Left cardiac atrium (tissue), 4 donors: ENCODE measurements around the gene TMEM135. TPM values are rescaled to one million over a fixed set of nuclear protein-coding genes. Genes with fewer than 3 reads are reported as not detected.
"Not testable (repeated sequence)": the region's sequence is repeated elsewhere in the genome, so short reads cannot be mapped to it uniquely, and the experiment has no call there.

ENCODE experiments used
- ATAC-seq, 2 donors: fragments of 200-7000 bp; cut with Tn5 transposase; one replicate each; pipeline ENCODE4 v1.9.1; 2020; ENCODE audit warnings: mild to moderate bottlenecking in 2 of 2, moderate library complexity in 2 of 2
- DNase-seq: peaks from one replicate; pipeline ENCODE4 v3.0.0-alpha.2; 2020
- intact Hi-C, 2 donors: fragments of 100-400 bp; cut with DNase I; formaldehyde crosslinking; loops; one replicate each; pipeline versions ENCODE4 v1.14.1 to v1.15.1; 2022 to 2023
- total RNA-seq, 2 donors: library from RNA; stranded (reverse); fragmentation: NEBNext Ultra II Directional; extraction: Animal tissue kit (Norgen Biotek cat#: 25700); gene quantifications; one replicate each; pipeline ENCODE4 v1.2.1, GENCODE V29; 2021
- donor health status: DM: no; HTN: yes; CAD: no.
- donor health status: DM: no; HTN: yes; CAD: no; lungs with severe emphysema.
- donor health status: DM: yes; HTN: yes; CAD: no.
- donor health status: Dilated cardiomyopathy.

TMEM135 gene
- total RNA-seq, 2 donors from 2014 or later: 23.1 to 30.8 TPM

DNA sequence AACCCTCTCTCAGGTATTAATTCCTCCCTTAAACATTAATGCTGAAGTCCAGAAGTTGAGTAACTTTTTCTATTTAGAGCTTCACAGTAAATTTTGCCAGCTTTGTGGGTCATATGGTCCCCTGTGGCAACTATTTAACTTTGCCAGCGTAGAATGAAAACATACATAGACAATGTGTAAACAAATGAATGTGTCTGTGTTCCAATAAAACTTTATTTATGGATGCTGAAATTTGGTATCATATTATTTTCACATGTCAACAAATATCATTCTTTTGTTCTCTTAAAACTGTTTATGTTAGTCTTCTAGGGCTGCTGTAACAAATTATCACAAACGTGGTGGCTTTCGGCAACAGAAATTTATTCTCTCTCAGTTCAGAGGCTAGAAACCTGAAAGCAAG is 85.1 kb downstream of the TMEM135 start:
- no peak for ATAC-seq
- intact Hi-C loops: no loop called here
- DNase-seq: no peak

DNA sequence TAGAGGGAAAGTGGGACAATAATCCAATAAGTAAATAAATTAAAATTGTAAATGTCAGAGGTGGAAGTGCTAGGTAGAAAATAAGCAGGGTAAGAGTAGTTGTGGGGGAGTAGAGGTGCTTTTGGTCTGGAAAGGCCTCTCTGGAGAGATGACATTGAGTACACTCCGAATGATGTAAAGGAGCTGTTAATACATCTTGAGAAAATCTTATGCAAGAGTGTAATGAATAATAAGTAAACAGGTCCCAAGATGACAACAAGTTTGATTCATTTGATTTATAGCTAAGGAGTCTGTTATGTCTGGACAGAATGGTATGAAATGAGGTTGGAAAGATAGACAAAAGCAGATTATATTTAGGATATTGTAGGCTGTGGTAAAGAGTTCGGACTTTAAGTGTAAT is 87.5 kb downstream of the TMEM135 start:
- intact Hi-C loops: no loop called here
- DNase-seq: no peak
- no peak for ATAC-seq

DNA sequence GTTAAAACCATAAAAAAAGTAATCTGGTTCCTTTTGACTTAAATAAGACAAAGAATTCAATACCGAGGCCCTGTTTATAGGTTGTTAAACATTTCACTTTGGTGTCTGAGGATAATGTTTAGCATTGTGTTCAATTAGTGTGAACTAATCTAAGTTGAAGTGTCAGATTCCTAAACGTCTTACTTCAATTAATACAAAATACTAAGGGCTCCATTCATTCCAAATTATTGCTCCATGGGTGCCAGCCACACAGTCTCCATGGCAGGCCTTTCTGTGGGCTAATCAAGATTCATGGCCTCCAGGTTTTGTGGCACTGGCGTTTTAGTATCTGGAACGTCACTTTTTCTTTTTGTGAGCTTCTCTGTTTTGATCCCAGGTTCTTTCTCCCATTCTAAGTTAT is 89.4 kb downstream of the TMEM135 start:
- intact Hi-C loops: no loop called here
- ATAC-seq: no peak
- no peak for DNase-seq

DNA sequence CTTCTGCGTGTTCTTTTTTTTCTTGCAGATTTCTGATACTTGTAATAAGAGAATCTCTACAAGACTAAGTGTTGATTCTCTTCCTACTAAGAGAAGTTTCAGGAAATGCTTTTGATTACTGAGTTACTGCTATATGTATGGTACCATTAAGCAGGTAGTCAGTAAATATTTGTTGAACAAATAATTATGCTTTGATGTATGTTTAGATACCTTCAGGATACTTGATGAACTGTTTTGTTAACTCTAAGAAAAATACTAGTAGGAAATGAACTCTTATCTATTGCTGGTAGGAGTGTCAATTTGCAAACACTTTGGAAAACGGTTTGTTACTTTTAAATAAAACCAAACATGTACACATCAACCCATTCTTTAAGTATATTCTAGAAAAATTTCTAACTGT is 90.6 kb downstream of the TMEM135 start:
- ATAC-seq: no peak
- DNase-seq: no peak
- intact Hi-C loops: no loop called here

DNA sequence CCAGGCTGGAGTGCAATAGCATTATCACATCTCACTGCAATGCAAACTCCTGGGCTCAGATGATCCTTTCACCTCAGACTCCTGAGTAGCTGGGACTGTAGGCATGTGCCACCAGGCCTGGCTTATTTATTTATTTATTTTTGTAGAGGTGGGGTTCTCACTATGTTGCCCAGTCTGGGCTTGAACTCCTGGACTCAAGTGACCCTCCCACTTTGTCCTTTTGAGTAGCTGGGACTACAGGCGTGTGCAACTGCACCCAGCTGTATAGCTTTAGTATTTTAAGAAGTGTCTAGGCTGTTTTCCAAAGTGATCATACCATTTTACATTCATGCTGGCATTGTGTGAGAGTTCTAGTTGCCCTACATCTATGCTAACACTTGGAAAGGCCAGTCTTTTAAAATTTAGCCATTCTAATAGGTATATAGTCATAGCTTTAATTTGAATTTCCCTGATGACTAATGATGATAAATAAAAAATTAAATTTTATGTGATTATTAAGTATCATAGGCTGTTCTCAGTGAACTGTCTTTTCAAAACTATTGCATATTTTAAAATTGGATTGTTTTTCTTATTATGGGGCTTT is 96.9 kb downstream of the TMEM135 start:
- no peak for ATAC-seq
- DNase-seq: no peak
- intact Hi-C loops: no loop called here

DNA sequence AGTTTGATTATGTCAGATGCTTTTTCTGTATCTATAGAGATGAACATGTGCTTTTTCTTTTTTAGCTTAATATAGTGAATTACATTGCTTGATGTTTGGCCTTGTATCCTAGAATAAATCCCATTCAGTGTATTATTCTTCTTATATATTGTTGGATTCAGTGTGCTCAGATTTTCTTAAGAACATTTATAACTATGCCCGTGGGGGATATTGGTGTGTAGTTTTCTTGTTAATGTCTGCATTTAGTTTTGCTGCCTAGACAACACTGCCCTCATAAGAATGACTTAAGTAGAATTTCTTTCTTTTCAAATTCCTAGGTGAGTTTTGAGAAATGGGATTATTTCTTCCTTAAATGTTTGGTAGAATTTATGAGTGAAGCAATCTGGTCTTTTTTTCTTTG is 98.5 kb downstream of the TMEM135 start:
- intact Hi-C loops: no loop called here
- no peak for DNase-seq

DNA sequence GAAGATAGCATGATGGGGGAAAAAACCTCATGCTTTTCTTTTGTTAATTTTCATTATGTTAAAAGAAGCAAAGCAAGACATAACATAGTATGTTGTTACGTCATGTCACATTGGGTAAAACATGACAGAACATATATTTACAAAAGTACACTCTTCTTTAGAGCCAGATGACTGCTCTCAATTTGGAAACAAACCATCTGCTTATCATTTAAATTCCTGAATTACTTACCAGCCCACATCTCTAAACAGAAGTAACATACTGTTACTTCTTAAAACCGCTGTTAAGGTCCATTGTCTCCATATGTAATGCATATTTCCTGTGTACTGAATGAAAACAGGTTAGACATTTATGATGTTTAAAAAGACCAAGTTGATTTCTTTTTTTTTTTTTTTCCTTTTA is 100.0 kb downstream of the TMEM135 start:
- ATAC-seq (no peak), DNase-seq (no peak)
- intact Hi-C loops: no loop called here

More for the DNA sequence above, 98.5 kb downstream of the TMEM135 start:
- no peak for ATAC-seq

DNA sequence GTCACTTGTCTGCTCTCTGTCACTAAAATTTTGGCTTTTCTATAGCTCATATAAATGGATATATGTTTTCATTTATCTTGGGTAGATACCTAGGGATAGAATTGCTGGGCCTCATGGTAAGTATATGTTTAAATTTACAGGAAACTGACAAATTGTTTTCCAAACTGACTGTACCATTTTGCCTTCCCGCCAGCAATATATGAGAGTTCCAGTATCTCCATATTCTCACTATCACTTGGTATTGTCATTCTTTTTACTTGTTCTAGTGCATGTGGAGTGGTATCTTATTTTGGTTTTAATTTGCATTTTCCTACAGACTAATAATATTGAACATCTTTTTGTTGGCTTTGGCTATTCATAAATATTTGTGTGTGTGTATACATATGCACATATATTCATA is 101.7 kb downstream of the TMEM135 start:
- ATAC-seq (no peak), DNase-seq (no peak)
- intact Hi-C loops: no loop called here

DNA sequence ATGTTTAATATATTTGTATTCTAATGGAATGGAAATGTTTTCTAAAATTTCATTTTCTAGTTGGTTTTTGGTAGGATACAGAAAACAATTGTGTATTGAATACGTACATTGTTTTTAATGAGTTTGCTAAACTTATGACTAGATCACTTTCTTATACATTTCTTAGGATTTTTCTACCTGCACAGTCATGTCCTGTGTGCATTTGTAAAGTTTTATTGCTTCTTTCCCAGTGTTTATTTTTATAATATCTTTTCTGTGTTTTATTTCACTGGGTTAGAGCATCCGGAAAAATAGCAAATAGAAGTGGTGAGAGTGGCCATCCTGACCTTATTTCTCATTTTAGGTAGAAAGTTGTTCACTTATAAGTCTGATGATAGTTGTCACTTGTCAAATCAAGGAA is 103.6 kb downstream of the TMEM135 start:
- intact Hi-C loops: no loop called here
- DNase-seq (no peak), ATAC-seq (no peak)

DNA sequence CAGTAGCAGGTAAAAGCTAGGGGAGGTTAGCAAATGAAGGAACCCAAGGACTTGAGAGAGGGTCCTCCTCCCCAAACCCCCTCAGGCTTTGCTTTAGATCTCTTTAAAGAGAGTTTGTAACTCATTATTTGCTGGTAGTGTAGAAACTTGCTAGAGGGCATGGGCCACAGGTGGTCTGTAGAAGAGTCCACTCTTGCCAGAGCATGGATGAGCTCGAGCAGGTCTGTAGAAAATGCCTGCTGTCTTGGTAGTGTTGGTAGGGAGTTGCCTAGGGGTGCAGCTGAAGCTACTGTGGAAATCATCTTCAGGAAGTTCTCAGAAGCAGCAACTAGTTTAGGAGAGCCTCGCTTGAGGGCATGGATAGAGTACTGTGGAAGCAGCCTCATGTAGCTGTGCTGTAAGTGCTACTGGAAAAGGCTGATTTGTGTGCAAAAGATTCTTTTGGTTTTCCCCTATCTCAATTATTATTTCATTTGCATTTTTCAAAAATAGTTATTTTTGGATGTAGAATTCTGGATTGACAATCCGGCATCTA is 104.3 kb downstream of the TMEM135 start:
- no peak for DNase-seq
- ATAC-seq: no peak
- intact Hi-C loops: no loop called here

DNA sequence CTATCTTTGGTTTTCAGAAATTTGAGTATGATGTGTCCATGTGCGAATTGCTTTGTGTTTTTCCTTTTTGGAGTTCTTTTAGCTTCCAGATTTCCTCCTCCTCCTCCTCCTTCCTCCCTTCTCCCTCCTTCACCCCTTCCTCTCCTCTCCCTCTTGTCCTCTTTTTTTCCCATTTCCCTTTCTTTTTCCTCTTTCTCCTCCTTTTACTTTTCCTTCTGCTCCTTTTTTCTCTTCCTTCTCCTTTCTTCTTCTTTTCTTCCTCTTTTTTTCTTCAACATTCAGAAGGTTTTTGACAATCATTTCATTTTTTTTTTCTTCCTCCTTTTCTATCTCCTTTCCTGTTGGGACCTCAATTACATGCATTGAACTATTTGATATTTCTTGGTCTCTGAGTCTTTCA is 104.9 kb downstream of the TMEM135 start:
- no peak for DNase-seq
- intact Hi-C loops: no loop called here
- ATAC-seq: no peak

DNA sequence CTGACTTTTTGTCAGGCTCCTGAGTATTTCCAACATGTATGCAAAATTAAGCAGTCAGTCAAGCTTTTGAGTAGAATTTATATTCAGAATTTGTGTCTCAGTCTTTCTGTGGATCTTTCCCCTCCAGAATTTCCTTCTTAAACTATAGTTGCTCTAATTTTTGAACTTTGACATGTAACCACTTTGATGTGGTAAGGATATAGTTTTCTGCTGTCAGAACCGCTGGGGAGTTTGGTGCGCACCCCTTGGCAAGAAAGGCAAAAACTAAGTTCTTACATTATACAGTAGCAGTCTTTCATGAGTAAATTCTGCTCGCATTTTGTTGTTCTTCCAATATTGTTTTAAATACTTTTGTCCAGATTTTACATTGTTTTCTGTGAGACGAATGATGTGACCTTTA is 105.9 kb downstream of the TMEM135 start:
- DNase-seq (no peak), ATAC-seq (no peak)
- intact Hi-C loops: no loop called here

DNA sequence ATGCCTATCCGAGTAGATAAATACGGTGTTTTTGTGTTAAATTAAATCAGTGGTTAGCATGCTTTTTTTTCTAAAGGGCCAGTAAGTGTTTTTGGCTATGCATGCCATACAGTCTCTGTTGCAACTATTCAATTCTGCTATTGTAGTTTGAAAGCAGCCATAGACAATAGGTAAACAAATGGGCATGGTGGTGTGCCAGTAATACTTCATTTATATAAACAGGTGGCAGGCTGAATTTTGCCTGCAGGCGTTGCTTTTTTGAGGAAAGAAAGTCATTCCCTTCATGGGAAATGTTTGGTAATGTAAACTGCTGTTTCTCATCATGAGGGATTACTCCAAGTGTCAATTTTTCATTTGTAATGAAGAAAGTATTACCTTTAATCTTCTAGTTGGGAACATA is 106.5 kb downstream of the TMEM135 start:
- intact Hi-C loops: no loop called here
- no peak for ATAC-seq
- DNase-seq: no peak

DNA sequence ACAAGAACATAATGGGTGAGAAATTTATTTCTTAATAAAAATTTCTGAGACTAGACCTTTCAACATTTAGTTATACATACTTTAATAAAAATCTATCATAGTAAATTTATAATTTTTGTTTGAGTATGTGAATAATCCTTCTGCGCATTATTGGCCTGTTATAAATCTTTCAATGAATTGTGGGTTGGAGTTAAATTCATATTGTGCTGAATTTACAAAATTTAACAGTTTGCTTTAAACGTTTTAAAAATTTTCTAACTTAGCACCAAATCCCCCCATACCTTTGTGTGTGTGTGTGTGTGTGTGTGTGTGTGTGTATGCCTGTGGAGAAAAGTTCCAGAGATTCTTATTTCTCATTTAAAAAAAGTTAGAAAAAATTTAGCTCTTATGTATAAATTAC is 111.0 kb downstream of the TMEM135 start:
- intact Hi-C loops: no loop called here
- ATAC-seq (no peak), DNase-seq (no peak)

DNA sequence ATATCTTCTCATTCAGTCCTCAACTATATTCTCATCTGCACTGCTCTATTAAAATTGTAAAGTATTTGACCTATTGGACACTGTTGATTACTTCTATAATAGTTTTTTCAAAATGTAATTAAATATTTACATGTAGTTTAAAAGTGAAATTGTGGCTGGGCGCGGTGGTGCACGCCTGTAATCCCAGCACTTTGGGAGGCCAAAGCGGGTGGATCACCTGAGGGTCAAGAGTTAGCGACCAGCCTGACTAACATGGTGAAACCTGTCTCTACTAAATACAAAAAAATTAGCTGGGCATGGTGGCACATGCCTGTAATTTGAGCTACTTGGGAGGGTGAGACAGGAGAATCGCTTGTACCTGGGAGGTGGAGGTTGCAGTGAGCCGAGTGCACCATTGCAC is 112.0 kb downstream of the TMEM135 start:
- DNase-seq, ATAC-seq, intact Hi-C loops: not testable (repeated sequence)

DNA sequence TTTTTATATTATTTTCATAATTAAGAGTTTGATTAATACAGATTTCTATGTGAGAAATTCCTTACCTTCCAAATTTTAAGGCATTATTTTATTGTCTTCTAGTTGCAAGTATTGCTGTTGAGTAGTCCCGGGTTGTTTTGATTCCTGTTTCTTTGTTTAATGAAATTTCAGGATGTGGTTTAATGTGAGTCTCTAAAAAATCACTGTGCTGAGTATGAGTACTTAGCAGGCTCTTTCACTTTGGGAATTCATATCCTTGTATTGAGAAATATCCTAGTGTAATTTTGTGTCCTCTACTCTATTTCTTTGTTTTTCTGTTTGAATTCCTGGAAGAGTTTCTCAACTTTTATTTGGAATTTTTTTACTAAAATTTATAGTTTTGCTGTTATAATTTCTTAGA is 113.2 kb downstream of the TMEM135 start:
- intact Hi-C loops: no loop called here
- DNase-seq: no peak
- ATAC-seq: peak in 1 of 2 donors; percentile 44

DNA sequence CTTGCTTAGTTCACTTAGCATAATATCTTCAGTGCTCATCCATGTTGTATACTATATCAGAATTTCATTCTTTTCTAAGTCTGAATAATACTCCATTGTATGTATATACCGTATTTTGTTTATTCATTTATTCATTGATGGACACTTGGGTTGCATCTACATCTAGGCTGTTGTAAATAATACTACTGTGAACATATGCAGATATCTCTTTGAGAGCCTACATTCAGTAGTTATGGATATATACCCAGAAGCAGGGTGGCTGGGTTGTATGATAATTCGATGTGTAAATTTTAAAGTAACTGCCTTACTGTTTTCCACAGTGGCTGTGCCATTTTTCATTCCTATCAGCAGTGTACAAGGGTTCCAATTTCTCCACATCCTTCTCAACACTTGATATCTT is 116.5 kb downstream of the TMEM135 start:
- intact Hi-C loops: no loop called here
- ATAC-seq (no peak), DNase-seq (no peak)

DNA sequence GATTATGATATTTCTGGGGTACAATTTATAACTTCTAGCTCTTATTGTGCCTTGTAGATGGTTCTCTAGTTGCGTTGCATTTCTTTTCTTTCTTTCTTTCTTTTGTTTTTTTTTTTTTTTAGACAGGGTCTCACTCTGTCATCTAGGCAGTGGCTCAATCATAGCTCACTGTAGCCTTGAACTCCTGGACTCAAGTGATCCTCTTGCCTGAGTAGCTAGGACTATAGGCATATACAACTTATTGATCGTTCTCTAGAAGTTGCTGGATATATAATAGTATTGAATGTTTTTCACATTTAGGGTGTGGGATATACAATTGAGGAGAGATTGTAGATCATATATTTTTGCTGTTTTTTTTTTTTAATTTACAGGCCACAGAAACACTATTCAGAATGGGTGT is 119.2 kb downstream of the TMEM135 start:
- intact Hi-C loops: no loop called here
- no peak for DNase-seq
- ATAC-seq: no peak

DNA sequence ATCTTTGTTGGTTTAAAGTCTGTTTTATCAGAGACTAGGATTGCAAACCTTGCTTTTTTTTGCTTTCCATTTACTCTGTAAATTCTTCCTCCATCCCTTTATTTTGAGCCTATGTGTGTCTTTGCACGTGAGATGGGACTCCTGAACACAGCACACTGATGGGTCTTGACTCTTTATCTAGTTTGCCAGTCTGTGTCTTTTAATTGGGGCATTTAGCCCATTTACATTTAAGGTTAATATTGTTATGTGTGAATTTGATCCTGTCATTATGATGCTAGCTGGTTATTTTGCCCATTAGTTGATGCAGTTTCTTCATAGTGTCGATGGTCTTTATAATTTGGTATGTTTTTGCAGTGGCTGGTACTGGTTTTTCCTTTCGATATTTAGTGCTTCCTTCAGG is 131.3 kb downstream of the TMEM135 start:
- DNase-seq, ATAC-seq, intact Hi-C loops: not testable (repeated sequence)

DNA sequence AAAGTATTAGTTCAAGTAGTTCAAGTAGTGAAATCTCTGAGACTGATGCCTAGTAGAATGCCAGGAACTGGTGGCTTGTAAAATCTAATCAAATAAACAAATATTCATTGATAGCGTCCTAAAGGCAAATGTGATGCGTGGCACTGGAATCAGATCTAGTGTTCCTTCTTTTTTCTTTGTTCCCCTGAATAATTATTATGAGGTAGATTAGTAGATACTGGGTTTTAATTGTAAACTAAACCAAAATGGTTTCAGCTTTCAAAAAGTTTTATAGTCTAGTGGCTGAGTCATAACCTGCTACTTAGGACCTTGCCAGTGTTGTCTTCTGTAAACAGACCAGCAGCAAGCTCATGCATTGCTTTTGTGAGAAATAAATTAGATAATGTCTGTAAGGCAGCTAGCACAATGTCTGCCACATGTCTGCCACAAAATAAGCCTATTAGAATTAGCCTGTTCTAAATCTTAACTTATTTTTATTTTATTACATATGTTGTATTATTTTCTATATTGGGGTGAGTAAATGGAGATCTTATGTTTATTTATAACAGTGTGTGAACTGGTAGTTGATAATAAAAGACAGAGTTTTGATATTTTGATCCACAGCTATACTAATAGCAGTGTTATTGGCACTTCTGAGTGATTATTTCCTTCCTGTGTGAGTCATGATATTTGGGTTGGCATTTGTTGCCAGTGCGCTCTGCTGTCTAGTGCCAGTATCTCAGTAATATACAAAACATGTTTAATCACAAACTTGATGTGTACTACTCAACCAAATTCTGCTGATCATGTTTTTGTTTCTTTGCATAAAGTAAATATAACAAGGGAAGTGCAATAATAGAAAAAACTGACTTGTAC is 135.7 kb downstream of the TMEM135 start:
- intact Hi-C loops: no loop called here
- ATAC-seq (peak in 1 of 2 donors; percentile 19), DNase-seq (no peak)

DNA sequence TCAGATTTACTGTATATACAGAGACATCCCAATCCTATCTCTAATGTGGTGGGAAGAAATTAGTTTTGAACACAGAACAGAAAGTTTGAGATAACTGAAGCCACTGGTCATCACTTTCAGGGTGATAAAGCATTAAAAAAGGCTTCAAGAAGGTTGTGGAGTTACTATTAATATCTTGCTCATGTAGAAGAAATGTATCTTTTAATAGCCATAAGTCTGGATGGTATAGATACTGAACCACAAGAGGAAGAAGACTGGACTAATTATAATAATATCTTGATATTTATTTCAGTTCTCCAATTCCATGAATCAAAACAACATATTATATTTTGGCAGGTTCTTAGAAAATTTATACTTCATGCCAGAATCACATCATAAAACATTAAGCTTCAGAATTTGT is 137.1 kb downstream of the TMEM135 start:
- no peak for ATAC-seq
- no peak for DNase-seq
- intact Hi-C loops: no loop called here
